ENCODE measurements around the gene PRKAA1.
"Not testable (repeated sequence)": the region's sequence is repeated elsewhere in the genome, so short reads cannot be mapped to it uniquely, and the experiment has no call there.

Gene PRKAA1

GRCh38 chr5:40779561-40779960 is 18.6 kb downstream of the PRKAA1 start:
- no peak for DNase-seq

- no peak for DNase-seq
Observed at GRCh38 chr5:40778133-40778532, 20.0 kb downstream of the PRKAA1 start.

GRCh38 chr5:40776658-40776977 is 21.6 kb downstream of the PRKAA1 start:
- DNase-seq: no peak

GRCh38 chr5:40775846-40776657 is 22.1 kb downstream of the PRKAA1 start:
- no peak for DNase-seq

GRCh38 chr5:40775085-40775845 is 22.9 kb downstream of the PRKAA1 start:
- DNase-seq: no peak

- no peak for DNase-seq
Observed at GRCh38 chr5:40774623-40775022, 23.6 kb downstream of the PRKAA1 start.

GRCh38 chr5:40770764-40771163 is 27.4 kb downstream of the PRKAA1 start:
- DNase-seq: no peak

- no peak for DNase-seq
Observed at GRCh38 chr5:40762705-40763104, 35.5 kb downstream of the PRKAA1 start.

GRCh38 chr5:40757400-40757799 is 40.8 kb downstream of the PRKAA1 start:
- DNase-seq: no peak

GRCh38 chr5:40755407-40756365 is 42.5 kb downstream of the PRKAA1 start, which contains the start of gene TTC33:
TSS of gene TTC33 (minus strand) at chr5:40755961. CDS start at chr5:40747018, 8,943 bp downstream.
- peak; percentile 95 for DNase-seq

- peak; percentile 82 for DNase-seq
Observed at GRCh38 chr5:40755093-40755406, 43.1 kb downstream of the PRKAA1 start.

GRCh38 chr5:40754381-40755092 is 43.6 kb downstream of the PRKAA1 start:
- DNase-seq: no peak

- DNase-seq: no peak
Observed at GRCh38 chr5:40746703-40747102, 51.5 kb downstream of the PRKAA1 start.

- DNase-seq: no peak
Observed at GRCh38 chr5:40743771-40744170, 54.4 kb downstream of the PRKAA1 start.

GRCh38 chr5:40738502-40738901 is 59.7 kb downstream of the PRKAA1 start:
- DNase-seq: no peak

GRCh38 chr5:40736103-40736875 is 61.9 kb downstream of the PRKAA1 start:
- DNase-seq: peak; percentile 24

- no peak for DNase-seq
Observed at GRCh38 chr5:40735609-40736008, 62.6 kb downstream of the PRKAA1 start.

GRCh38 chr5:40734986-40735385 is 63.2 kb downstream of the PRKAA1 start:
- DNase-seq: no peak

GRCh38 chr5:40733879-40734563 is 64.2 kb downstream of the PRKAA1 start:
- DNase-seq: no peak

GRCh38 chr5:40733434-40733833 is 64.7 kb downstream of the PRKAA1 start:
- no peak for DNase-seq

- not testable (repeated sequence) for DNase-seq
Observed at GRCh38 chr5:40722497-40722911, 75.7 kb downstream of the PRKAA1 start.
